Measurements from ENCODE around the gene TMEM200A.

TMEM200A gene

DNA sequence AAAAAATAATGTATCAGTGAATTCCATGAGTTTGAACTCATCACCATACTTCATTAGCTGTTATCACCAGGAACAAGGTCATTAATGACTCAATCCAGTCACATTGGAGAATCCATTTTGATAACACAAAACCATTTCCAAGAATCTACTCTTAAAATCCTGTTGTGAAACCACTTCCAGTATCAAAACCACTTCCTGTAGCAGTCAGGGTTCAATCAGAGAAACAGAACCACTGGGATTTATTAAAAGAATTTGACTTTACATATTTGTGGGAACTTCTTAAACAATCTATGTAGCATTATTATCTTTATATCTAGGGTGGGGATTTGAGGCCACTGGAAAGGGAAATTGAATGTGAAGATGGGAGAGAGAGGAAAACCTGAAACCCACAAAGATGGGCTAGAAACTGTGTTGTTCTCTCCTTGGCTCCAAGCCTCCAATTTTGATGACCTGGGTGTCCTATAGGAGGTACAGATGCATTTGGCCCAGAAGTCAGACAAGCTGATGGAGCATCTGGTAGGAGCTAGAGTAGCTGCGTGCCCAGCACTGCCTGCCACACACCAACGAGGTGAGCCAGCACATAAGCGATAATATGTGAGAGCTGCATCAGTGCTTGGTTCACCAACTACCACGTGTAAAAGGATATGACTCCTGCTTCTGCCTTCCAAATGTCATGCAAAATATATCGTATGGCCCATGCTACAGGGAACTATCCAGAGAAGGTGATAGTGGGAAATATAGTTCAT, 117.0 kb downstream of the TMEM200A start:
- H3K27ac ChIP-seq = no peak overlapping the region
- no peak for TF ChIP-seq ZFX (IDR thresholded peaks at IDR 0.05)
- TF ChIP-seq, protein P1, sequence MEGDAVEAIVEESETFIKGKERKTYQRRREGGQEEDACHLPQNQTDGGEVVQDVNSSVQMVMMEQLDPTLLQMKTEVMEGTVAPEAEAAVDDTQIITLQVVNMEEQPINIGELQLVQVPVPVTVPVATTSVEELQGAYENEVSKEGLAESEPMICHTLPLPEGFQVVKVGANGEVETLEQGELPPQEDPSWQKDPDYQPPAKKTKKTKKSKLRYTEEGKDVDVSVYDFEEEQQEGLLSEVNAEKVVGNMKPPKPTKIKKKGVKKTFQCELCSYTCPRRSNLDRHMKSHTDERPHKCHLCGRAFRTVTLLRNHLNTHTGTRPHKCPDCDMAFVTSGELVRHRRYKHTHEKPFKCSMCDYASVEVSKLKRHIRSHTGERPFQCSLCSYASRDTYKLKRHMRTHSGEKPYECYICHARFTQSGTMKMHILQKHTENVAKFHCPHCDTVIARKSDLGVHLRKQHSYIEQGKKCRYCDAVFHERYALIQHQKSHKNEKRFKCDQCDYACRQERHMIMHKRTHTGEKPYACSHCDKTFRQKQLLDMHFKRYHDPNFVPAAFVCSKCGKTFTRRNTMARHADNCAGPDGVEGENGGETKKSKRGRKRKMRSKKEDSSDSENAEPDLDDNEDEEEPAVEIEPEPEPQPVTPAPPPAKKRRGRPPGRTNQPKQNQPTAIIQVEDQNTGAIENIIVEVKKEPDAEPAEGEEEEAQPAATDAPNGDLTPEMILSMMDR (conservative IDR thresholded peaks at IDR 0.05) = no peak

DNA sequence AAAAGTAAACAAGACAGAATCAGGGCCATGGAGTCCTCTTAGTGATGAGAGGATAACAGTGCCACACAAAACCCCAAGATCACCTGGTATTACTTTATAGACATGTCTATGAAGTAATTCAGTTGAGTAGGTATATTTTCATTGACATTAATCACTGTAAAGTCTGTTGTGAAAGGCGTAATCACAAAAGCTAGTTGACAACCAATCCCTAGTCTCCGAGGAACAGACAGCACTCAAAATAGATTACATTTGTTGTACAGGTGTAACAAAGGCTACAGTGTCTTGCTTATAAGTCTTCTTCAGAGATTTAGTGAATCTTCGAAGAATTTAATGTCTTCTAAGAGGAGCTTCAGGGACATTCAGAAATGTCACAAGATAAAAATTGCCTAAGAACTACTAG, 120.1 kb downstream of the TMEM200A start:
- no peak for TF ChIP-seq ZFX (IDR thresholded peaks at IDR 0.05)
- TF ChIP-seq, protein P1 (conservative IDR thresholded peaks at IDR 0.05) = no peak
- H3K27ac ChIP-seq = no peak overlapping the region

DNA sequence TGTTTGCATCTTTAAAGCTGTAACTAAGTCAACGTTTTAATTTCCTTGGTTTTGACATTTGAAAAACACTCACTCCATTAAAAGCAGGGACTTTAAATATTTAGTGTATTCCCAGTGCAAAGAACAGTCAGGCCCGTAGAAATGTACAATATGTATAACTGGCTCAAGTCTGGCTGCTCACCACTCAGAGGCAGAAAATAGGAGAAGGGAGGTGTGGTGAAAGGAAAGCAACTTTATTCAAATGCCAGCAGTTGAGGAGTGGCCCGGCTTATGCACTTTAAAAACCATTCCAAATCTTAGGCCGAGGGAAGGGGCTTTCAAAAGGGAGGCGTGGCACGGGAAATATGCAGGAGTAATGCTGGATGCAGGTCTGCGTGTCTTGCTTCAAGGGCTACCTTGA, 120.6 kb downstream of the TMEM200A start:
- TF ChIP-seq, protein P1 (conservative IDR thresholded peaks at IDR 0.05) = no peak
- no peak for TF ChIP-seq ZFX (IDR thresholded peaks at IDR 0.05)
- no peak overlapping the region for H3K27ac ChIP-seq

DNA sequence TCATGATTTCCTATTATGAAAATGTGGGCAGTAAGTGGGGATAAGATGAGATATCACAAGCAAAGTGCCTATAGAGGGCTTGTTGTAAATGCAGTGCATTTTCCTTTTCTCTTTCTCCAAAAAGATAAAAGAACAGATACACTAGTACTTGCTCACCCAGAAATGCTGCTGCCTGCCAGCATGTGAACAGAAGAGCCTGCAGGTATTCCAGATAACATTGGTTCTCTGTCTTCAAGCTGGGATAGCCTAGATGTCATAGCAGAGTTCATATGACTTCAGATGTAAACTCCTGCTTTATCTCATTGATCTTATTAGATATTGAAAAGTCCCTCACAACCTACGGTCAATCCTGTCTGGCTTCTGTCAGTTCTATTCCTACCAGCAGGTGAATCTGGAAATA, 123.7 kb downstream of the TMEM200A start:
- no peak overlapping the region for H3K27ac ChIP-seq
- TF ChIP-seq, protein P1 (conservative IDR thresholded peaks at IDR 0.05) = no peak
- no peak for TF ChIP-seq ZFX (IDR thresholded peaks at IDR 0.05)
